KMS-11 (cell line): Measurements from ENCODE around the gene KMT2B.
A peak's percentile ranks its signal among the peaks of the same experiment; 100 is the strongest.

ENCODE experiments used
- H2AFZ ChIP-seq: fragments of 200-600 bp; sonication (generic); 2 replicates; pipeline ENCODE4 v1.6.1; 2016; ENCODE audit warnings: antibody characterized with exemption, mixed run types, low read depth
- H3K27ac ChIP-seq: fragments of 200-600 bp; sonication (generic); 2 replicates; pipeline ENCODE4 v1.6.1; 2016; ENCODE audit warnings: mild to moderate bottlenecking, mixed run types
- H3K27me3 ChIP-seq: fragments of 200-600 bp; sonication (generic); 2 replicates; pipeline ENCODE4 v1.6.1; 2017; ENCODE audit warnings: mild to moderate bottlenecking, low read depth, mixed run types, moderate library complexity; ENCODE audit not compliant: insufficient read depth
- H3K36me3 ChIP-seq: fragments of 200-600 bp; sonication (generic); 2 replicates; pipeline ENCODE4 v1.6.1; 2017; ENCODE audit warnings: mild to moderate bottlenecking, mixed run types; ENCODE audit not compliant: insufficient read depth
- H3K4me1 ChIP-seq: fragments of 200-600 bp; sonication (generic); 2 replicates; pipeline ENCODE4 v1.6.1; 2016; ENCODE audit warnings: mild to moderate bottlenecking, low read depth, mixed run types; ENCODE audit not compliant: poor library complexity, severe bottlenecking
- H3K4me2 ChIP-seq: fragments of 200-600 bp; sonication (generic); 2 replicates; pipeline ENCODE4 v1.7.0; 2016; ENCODE audit warnings: mild to moderate bottlenecking, mixed run types
- H3K4me3 ChIP-seq: fragments of 200-600 bp; sonication (generic); IDR thresholded peaks from 2 replicates; pipeline ENCODE4 v1.6.1; 2017; ENCODE audit warnings: low read depth, low read length, mixed read lengths; ENCODE audit not compliant: insufficient read depth
- H3K79me2 ChIP-seq: fragments of 200-600 bp; sonication (generic); 2 replicates; pipeline ENCODE4 v1.6.1; 2016; ENCODE audit warnings: low read depth, mixed run types; ENCODE audit not compliant: insufficient read depth
- H3K9ac ChIP-seq: fragments of 200-600 bp; sonication (generic); 2 replicates; pipeline ENCODE4 v1.6.1; 2016; ENCODE audit warnings: mild to moderate bottlenecking, mixed run types
- H4K20me1 ChIP-seq: fragments of 200-600 bp; sonication (generic); 2 replicates; pipeline ENCODE4 v1.6.1; 2016; ENCODE audit warnings: mild to moderate bottlenecking, mixed run types; ENCODE audit not compliant: insufficient read depth
- CTCF ChIP-seq: fragments of 200-600 bp; sonication (generic); conservative IDR thresholded peaks from 2 replicates; pipeline ENCODE4 v1.6.1; 2017; ENCODE audit warnings: low read depth, mild to moderate bottlenecking, antibody characterized with exemption, low read length, moderate library complexity, mixed read lengths

The KMT2B gene

GRCh38 chr19:35719402-35720162, 1.8 kb downstream of the KMT2B start:
- H3K4me1 ChIP-seq, result peaks cover 15% of the 10 kb centered on the region
- H3K4me2 ChIP-seq, result peak overlapping the region; percentile 74
- H3K79me2 ChIP-seq, result peaks cover 21% of the 10 kb centered on the region
- H3K9ac ChIP-seq, result peak overlapping the region; percentile 91; the same call in 1 of the 2 replicates
- no peak for TF ChIP-seq CTCF
- no peak overlapping the region for H2AFZ ChIP-seq
- no peaks in the 10 kb centered on the region; the same call in 1 of the 2 replicates for H3K27me3 ChIP-seq
- no peak overlapping the region for H3K27ac ChIP-seq
- no peaks in the 10 kb centered on the region; the same call in 1 of the 2 replicates for H3K36me3 ChIP-seq
- no peaks in the 10 kb centered on the region for H4K20me1 ChIP-seq
- H3K4me3 ChIP-seq, result no peak overlapping the region

- H3K9ac ChIP-seq, result no peak overlapping the region
- no peaks in the 10 kb centered on the region for H3K27me3 ChIP-seq
- no peak overlapping the region for H2AFZ ChIP-seq
- no peak overlapping the region for H3K4me2 ChIP-seq
- H3K36me3 ChIP-seq, result no peaks in the 10 kb centered on the region; the same call in 1 of the 2 replicates
- H3K79me2 ChIP-seq, result peaks cover 21% of the 10 kb centered on the region
- TF ChIP-seq CTCF, result no peak
- H3K4me1 ChIP-seq, result peaks cover 15% of the 10 kb centered on the region
- no peak overlapping the region for H3K27ac ChIP-seq
- H4K20me1 ChIP-seq, result no peaks in the 10 kb centered on the region
- H3K4me3 ChIP-seq, result no peak overlapping the region
Measured at GRCh38 chr19:35720163-35720524, 2.3 kb downstream of the KMT2B start.

GRCh38 chr19:35720648-35721047, 2.8 kb downstream of the KMT2B start:
- H3K27ac ChIP-seq, result no peak overlapping the region
- no peaks in the 10 kb centered on the region for H4K20me1 ChIP-seq
- no peak for TF ChIP-seq CTCF
- H3K4me3 ChIP-seq, result no peak overlapping the region
- H3K4me2 ChIP-seq, result no peak overlapping the region
- no peaks in the 10 kb centered on the region for H3K27me3 ChIP-seq
- H3K36me3 ChIP-seq, result no peaks in the 10 kb centered on the region; the same call in 1 of the 2 replicates
- H3K4me1 ChIP-seq, result peaks cover 15% of the 10 kb centered on the region
- H2AFZ ChIP-seq, result no peak overlapping the region
- peaks cover 21% of the 10 kb centered on the region for H3K79me2 ChIP-seq
- no peak overlapping the region for H3K9ac ChIP-seq

- Histone ChIP-seq H3K79me2 (peaks cover 23% of the 10 kb centered on the region), H3K4me2 (no peak overlapping the region), H2AFZ (no peak overlapping the region), H4K20me1 (no peaks in the 10 kb centered on the region), H3K9ac (no peak overlapping the region), H3K27ac (no peak overlapping the region), H3K36me3 (no peaks in the 10 kb centered on the region; the same call in 1 of the 2 replicates), H3K27me3 (no peaks in the 10 kb centered on the region), H3K4me3 (no peak overlapping the region), H3K4me1 (peaks cover 10% of the 10 kb centered on the region)
- TF ChIP-seq CTCF, result no peak
Measured at GRCh38 chr19:35721374-35721773, 3.6 kb downstream of the KMT2B start.
